Astrocyte of the cerebellum (primary cell): Measurements from ENCODE around the gene FRMD4A.

Source experiments
- DNase-seq: peaks from one replicate; pipeline ENCODE4 v3.0.0-alpha.2; 2011; ENCODE audit warnings: low read depth
- H3K4me3 ChIP-seq: 2 replicates; pipeline ENCODE4 v1.5.1; 2011; ENCODE audit warnings: mild to moderate bottlenecking, low read depth, low read length, moderate library complexity
- in situ Hi-C: cut with HindIII; loops from 2 replicates; pipeline ENCODE4 v1.10.0; 2017; ENCODE audit warnings: low sequenced_read_pairs
- TF ChIP-seq, protein P1 (sequence below): IDR thresholded peaks from 2 replicates; pipeline ENCODE4 v1.5.1; 2012; ENCODE audit warnings: low read length, low read depth, moderate library complexity, mild to moderate bottlenecking; ENCODE audit errors: missing control alignments

FRMD4A gene

GRCh38 chr10:14349081-14349480 is 18.4 kb upstream of the FRMD4A start:
- in situ Hi-C loops = no loop called here
- TF ChIP-seq, protein P1, sequence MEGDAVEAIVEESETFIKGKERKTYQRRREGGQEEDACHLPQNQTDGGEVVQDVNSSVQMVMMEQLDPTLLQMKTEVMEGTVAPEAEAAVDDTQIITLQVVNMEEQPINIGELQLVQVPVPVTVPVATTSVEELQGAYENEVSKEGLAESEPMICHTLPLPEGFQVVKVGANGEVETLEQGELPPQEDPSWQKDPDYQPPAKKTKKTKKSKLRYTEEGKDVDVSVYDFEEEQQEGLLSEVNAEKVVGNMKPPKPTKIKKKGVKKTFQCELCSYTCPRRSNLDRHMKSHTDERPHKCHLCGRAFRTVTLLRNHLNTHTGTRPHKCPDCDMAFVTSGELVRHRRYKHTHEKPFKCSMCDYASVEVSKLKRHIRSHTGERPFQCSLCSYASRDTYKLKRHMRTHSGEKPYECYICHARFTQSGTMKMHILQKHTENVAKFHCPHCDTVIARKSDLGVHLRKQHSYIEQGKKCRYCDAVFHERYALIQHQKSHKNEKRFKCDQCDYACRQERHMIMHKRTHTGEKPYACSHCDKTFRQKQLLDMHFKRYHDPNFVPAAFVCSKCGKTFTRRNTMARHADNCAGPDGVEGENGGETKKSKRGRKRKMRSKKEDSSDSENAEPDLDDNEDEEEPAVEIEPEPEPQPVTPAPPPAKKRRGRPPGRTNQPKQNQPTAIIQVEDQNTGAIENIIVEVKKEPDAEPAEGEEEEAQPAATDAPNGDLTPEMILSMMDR = no peak
- no peak overlapping the region for H3K4me3 ChIP-seq
- no peak for DNase-seq

DNA sequence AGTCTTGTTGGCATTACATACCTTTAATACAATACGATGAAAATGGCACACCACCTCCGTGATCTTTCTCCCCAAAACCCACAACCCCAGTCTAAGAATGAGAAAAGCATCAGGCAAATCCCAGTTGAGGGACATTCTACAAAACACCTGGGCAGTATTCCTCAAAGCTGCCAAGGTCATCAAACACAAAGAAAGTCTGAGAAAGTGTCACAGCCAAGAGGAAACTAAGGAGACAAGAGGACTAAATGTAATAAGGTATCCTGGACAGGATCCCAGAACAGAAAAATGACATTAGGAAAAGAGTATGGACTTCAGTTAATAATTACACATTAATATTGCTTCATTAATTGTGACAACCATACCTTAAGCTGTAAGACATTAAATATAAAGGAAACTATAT is 14.5 kb upstream of the FRMD4A start:
- in situ Hi-C loops = no loop called here
- no peak overlapping the region for H3K4me3 ChIP-seq
- TF ChIP-seq, protein P1 = no peak
- no peak for DNase-seq

DNA sequence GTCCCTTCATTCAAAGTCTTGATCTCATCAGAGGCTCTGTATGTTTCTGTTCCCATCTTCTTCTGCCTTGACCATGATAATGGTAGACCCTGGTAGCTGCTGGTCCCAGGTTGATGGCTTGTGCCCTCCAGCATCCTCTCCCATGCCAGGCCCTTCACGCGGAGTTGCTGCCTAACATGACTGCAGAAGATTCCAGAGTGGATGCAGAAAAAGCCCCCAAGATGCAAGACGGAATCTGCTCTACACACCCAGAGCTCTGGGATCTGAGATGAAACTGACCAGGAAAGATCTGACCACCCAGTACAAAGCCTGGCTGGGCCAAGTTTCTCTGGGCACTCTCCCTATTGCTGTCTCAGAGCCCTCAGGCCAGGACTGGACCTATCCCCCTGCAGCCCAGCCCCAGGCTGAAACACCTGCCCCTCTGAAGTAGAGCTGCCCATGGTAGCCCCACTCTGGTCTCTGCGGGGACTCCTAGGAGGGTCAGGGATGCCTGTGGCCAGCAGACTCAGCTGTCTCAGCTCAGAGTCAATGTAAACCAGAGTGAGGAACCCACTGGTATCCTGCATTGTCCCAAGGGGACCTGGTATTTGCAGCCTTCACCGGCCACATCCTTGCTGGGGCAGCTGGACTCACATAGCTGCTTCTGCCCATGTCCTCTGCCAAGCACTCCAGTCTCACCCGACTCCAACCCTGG is 9.5 kb upstream of the FRMD4A start:
- no peak for DNase-seq
- in situ Hi-C loops = no loop called here

GRCh38 chr10:14336736-14337135 is 6.0 kb upstream of the FRMD4A start:
- no peak for DNase-seq
- no peak overlapping the region for H3K4me3 ChIP-seq
- in situ Hi-C loops = no loop called here
- TF ChIP-seq, protein P1 = no peak

More for the DNA sequence above, 9.5 kb upstream of the FRMD4A start:
- no peak overlapping the region for H3K4me3 ChIP-seq
- TF ChIP-seq, protein P1 = no peak

DNA sequence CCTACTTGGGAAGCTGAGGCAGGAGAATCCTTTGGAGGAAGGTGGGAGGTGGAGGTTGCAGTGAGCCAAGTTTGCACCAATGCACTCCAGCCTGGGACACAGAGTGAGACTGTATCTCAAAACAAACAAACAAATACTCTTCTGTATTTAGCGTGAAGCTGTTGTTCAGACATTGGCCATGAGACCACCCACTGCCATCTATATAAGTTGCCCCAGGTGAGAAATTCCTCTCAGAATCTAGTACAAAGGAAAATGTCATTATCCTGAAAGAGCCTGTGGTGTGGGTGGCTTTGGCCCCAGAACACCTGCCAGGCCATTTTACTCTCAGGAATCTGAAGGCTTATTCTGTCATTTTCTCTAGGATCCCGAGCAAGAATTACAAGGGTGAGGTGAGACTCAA is 4.0 kb upstream of the FRMD4A start:
- H3K4me3 ChIP-seq = no peak overlapping the region
- TF ChIP-seq, protein P1 = no peak
- no peak for DNase-seq
- in situ Hi-C loops = no loop called here

DNA sequence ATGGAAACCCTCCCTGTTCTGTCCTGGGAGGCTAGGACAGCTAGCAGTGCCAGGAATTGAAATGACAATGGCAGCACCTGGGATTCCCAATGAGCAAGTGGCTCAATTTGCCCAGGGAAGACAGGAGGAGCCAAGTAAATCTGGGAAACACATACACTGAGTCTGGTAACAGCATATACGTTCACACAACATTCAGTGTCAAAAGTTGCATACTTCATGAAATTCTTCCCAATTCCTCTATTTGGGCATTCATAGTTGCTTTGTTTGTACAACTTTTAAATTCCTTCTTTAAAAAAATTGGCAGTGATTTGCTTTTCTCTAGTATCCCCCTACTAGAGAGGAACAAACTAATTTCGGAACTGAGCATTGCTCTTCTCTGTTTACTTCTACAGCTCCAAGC is 2.9 kb upstream of the FRMD4A start:
- in situ Hi-C loops = no loop called here
- TF ChIP-seq, protein P1 = no peak
- no peak overlapping the region for H3K4me3 ChIP-seq
- DNase-seq = no peak
